Epithelial cell of prostate (primary cell): ENCODE results near the gene NFYC.

Experiments
- DNase-seq: peaks from one replicate; pipeline ENCODE4 v3.0.0-alpha.2; 2011; ENCODE audit warnings: low read depth, low spot score
- H3K27ac ChIP-seq: fragments of 450-650 bp; 2 replicates; pipeline ENCODE4 v1.5.1; 2017; ENCODE audit warnings: mild to moderate bottlenecking

NFYC gene

DNA sequence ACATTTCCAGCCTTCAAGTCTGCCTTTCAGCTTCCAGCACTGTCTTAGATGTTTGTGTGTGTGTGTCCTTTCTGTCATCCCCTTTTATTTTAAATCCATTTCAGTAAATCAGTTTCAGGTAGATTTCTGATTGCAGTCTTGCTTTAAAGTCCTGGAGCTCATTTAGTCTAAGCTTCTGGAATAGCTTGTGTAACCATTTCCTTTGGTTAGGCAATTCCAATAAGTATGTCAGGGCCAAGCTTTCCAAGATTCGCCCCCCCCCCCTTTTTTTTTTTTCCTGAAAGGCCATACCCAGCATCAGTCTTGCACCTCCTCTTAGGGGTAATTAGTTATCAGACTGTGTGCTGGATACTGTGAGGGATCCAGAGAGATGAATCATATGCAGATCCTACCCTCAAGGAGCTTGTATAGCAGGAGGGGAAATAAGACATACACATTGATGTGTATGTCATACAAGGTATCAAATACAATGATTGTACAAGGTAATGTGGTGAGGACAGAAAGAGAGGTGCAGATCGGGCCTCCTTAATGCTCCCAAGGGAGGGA lies 41.3 kb downstream of the NFYC start:
- no peak for DNase-seq
- no peak overlapping the region for H3K27ac ChIP-seq

DNA sequence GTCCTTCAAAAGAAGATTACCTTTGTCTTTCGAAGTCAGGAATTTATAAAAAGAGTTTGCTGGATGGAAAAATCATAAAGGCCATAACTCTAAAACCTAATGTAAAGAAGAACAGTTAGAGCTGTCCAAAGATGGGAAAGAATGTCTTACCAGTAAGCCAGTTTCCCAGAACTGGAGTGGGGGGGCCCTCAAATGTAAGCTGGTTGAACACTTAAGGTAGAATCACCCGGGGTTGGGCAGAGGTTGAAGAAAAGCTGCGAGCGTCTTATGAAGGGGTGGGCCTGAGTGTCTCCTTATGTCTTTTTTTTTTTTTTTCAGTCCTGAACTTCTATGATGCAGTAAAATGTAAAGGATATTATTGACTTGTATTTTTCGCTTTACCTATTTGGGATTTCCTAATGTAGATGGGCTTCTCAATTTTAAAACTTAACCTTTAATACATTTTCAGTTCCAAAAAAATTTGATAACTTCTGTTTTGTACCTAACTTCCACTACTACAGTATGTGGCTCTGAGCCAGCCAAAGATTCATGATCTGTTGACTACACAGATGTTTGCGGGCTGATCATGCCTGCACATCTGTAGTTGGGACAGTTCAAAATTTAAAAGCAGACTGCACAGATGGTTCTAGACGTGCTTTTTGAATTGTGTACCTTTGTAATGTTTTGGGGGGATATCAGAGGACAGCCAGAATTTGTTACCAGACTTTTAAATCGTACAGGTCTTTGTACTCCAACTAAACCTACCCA lies 43.6 kb downstream of the NFYC start:
- DNase-seq, result no peak
- peak overlapping the region; percentile 53 for H3K27ac ChIP-seq

DNA sequence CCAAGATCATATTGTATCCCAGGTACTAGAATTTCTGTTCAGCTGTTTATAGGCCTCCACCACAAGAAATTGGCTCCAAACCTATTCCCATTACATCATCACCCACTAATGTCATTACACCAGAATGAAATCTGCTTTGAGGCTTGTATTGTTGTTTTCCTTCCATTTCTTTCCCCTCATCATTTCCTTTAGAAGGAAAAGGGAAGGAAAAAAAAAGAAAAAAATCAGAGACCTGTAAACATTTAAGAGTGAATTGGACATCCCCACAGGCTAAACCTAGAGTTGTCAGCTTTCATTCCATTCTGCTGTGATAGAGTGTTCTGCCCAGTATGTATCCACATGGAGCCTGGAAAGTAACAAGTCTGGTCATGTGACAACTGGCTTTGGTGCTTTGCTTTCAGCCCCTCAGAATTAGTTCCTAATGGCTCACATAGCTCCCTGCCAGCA lies 44.6 kb downstream of the NFYC start:
- DNase-seq, result no peak
- H3K27ac ChIP-seq, result peak overlapping the region; percentile 53

DNA sequence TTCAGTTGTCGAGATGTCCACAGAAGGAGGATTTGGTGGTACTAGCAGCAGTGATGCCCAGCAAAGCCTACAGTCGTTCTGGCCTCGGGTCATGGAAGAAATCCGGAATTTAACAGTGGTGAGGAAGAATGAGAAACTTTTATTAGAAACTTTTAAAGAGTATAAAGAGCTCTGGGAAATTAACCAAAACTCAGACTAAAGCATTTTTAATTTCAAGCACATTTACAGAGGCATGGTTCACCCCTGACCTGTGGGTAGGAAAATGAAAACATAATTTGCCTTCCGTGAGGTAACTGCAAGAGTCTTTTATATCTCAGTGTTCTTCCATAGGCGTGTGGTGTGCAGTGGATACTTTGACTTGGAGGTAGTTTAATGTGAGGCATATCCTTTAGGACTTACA lies 47.3 kb downstream of the NFYC start:
- DNase-seq, result no peak
- no peak overlapping the region for H3K27ac ChIP-seq

DNA sequence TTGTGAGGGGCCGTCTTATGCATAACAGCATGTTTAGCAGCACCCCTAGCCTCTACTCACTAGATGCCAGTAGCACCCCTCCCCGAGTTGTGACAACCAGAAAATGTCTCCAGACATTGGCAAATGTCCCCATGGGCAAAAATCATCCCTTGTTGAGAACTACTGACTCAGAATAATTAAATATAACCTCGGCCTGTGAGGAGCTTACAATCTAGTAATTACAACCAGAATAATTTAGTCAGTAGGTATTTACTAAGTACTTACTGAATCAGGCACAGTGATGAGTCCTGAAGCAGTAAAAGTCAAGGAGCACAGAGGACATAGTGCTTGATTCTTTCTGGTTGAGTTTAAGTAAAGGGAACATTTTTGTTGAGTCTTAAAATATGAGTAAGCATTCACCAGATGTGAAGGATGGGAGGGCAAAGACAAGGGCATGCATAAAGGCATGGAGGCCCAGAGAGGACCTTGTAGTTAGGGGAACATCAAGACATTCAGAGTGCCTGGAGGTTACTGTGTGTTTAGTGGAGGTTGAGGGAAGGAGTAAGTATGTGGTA lies 48.0 kb downstream of the NFYC start:
- no peak for DNase-seq
- no peak overlapping the region for H3K27ac ChIP-seq

DNA sequence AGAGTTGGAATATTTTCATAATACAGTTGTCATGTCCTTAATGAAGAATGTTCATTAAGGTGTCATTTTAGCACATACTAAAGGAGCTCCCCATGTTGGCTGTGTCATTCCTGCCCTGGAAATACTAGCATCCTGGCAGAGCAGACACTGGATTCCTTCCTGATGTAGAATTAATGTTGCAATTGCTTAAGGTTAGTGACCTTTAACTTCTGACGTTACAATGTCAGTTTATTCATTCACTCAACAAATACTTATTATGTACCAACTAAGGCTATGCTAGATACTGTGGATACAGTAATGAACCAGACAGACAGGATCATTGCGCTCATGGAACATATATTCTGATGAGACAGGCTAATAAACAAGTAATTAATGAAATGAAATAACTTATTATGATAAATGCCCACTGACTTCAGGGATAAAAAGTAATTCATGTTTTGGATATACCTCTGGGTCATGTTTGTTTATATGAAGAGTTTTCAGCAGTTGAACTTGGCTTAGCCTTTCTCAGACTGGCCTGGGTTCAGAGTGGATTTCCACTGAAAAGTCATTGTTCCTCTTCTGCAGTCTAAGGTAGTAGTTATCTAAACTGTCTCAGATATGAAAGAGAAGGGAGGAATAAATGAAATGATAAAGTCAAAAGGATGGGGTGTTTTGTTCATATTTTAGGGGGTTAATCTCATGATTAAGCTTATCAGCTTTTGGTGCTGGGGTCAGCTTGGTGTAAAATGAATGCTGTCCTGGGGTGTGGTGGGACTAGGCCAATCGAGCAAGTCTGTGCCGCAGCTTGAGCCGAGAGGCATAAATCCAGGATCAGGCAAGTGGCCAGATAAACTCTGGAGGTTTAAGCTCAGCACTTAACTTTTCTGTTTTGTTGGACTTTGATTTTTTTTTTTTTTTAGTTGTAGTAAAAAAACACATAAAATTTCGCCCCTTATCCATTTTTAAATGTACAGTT lies 48.8 kb downstream of the NFYC start:
- H3K27ac ChIP-seq, result no peak overlapping the region
- no peak for DNase-seq

DNA sequence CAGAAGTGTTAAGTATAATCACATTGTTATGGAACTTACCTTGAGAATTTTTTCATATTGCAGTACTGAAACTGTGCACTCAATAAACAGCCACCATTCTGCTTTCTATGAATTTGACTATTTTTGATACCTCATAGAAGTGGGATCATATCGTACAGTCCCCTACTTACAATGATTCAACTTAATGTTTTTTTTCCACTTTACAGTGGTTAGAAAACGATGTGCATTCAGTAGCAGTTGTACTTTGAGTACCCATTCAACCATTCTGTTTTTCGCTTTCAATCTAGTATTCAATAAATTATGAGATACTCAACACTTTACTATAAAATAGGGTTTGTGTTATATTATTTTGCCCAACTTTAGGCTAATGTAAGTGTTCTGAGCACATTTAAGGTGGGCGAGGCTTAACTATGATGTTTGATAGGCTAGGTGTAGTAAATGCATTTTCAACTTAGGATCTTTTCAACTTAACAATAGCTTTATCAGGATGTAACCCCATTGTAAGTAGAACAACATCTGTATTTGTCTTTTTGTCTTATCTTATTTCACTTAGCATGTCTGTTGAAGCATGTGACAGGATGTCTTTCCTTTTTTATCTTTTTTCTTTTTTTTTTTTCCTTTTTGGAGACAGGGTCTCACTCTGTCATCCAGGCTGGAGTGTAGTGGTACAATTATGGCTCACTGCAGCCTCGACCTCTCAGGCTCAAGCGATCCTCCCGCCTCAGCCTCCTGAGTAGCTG lies 49.7 kb downstream of the NFYC start:
- no peak overlapping the region for H3K27ac ChIP-seq
- no peak for DNase-seq

DNA sequence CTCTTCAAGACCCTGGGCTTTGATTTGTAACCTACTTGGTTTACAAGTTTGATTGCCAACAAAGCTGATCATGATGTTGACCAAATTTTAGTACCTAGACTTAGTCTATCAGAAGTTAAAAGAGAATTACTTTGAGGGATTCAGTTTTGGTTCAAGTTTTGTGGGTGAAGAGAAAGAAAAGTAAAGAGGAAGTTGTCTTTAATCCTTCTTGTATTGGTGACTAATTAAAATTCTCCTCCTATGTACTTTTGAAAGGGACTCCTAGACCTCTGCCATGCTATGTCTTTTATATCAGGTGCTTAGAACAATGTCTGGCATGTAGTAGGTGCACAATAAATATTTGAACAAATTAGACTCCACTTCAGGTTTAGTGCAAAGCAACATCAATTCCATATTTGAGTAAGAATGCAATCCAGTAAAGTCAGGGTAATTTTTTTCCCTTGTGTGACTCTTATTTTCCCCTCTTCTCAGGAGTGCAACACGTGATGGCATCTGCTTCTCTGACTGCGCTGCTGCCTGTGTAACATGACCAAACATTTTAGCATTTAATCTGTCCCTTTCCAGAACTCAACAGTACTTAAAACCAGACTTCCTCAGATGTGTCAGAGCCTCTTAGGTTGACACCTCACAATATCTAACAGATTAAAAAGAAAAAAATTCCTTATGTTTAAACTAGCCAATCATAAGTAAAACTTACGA lies 51.0 kb downstream of the NFYC start:
- H3K27ac ChIP-seq, result no peak overlapping the region
- no peak for DNase-seq

DNA sequence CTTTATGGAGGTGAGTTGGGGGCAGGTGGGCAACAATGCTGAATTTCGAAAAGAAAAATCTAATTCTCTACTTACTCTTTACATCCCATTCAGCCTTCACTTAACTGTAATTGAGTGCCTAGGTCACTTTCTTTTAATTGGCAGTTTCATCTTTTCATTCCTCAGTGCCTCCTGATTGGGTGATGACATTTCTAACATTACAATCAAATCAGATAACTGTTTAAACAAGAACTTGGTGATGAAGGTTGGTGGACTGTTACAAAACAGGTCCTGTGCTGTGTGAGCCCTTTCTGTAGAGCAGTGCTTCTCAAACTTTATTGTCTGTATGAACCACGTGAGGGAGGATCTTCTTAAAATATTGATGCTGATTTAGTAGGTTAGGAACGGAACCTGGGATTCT lies 51.9 kb downstream of the NFYC start:
- H3K27ac ChIP-seq, result no peak overlapping the region
- DNase-seq, result no peak

DNA sequence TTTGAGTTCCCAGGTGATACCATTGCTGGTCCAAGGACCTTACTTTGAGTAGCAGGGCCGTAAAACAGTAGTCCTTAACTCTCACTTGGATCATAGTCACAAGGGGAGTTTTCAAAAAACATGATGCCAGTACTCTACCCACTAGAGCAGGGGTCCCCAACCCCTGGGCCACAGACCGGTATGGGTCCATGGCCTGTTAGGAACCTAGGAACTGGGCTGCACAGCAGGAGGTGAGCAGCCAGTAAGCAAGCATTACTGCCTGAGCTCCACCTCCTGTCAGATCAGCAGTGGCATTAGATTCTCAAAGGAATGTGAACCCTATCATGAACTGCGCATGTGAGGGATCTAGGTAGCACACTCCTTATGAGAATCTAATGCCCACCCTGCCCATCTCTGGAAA lies 52.4 kb downstream of the NFYC start:
- H3K27ac ChIP-seq, result no peak overlapping the region
- DNase-seq, result no peak

DNA sequence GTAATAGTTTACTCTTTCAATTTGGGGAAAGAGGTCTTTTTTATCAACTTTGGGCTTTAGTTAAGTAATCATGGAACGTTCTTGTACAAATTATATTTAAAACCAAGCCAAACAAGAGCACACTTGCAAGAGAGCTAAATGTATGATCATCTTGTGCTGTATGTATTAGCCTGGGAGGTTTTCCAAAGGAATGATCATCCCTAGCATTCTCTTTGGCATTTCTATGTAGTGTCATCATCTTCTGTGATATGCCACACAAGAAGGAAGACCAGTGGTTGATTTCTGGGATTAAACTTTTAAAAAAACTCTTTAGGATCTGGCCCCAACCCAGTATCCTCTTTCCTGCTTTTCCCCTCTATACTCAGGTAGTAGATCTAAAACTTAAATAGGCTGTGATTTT lies 53.7 kb downstream of the NFYC start:
- no peak for DNase-seq
- H3K27ac ChIP-seq, result no peak overlapping the region

DNA sequence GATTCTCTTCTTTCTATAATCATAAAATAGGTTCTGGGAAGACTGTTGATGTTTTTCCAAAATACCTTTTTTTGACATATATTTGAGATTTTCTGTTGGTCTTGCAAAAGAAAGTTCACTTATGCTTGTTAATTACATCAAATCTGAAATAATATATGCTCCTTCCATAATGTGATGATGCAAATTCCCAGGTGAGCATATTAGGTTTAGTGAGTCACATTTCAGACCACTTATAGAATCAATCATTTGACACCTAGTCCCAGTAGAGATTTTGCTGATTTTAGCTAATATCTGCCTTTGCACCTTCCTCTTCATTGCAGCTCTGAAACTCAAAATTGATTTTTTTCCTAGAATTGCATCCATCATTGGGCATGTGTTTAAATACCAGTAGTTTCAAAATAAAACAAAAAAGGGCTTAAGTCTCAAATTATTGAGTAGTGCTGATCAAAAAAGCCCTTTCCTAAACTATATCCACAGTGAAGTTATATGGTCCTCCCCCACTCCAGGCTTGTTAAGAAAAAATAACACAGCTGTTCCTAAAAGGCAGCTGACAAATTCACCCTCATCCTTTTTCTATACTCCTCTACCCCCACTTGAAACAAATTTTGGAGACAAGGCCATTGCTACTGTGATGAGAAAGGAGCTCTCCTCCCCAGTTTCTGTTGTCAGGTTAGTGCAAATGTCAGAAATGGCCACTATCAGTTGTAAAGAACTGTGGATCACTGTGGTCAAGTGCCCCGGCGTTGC lies 55.0 kb downstream of the NFYC start:
- H3K27ac ChIP-seq, result no peak overlapping the region
- DNase-seq, result no peak

DNA sequence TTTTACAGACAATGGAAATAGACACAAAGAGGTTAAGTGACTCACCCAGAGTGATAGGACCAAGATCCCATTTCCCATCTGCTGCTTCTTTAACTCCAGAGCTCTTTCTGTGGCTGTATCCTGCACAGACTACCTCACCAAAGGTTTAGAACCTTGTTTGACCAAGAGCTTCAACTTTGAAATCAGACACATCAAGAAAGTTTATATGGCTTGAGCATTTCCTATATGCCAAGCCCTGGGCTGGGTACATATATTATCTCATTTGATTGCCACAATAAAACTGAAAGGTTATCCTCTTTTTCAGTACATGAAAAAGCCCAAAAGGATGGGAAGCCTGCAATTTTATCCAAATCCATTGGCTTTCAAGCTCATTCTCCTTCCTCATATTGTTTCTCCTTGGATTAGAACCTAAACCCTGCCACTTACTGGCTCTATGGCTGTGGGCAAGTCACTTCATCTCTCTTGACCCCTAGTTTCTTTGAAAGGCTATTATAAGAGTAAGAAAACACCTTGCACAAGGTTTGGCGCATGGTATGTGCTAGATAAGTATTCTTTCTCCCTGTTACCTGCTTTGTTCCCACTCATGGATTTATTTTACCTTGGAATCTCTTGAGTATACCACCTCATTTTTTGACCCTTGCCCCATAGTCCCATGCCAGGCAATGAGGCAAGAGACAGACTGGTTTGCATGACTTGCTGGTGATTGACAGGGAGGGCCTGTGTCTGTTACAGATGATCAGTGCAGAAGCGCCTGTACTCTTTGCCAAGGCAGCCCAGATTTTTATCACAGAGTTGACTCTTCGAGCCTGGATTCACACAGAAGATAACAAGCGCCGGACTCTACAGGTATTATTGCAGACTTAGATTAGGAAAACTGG lies 57.6 kb downstream of the NFYC start:
- no peak overlapping the region for H3K27ac ChIP-seq
- DNase-seq, result no peak

DNA sequence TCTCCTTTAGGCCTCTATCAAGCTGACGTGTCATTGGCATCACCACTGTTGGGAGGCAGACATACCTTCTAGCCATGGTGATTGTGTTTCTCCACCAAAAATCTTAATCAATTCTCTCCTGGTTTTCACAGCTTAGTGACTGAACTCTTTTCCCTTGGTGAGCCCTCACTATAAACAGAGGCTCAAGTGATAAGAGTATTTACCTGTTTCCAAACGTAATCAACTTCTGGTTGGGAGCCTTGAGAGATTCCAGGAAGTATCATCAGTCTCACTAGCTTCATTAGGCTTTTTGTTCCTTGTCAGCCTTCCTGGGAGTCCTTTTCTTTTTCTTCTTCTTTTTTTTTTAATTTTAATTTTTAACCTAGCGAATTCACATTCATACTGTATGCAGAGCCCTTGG lies 58.3 kb downstream of the NFYC start:
- DNase-seq, result no peak
- peak overlapping the region; percentile 7 for H3K27ac ChIP-seq

DNA sequence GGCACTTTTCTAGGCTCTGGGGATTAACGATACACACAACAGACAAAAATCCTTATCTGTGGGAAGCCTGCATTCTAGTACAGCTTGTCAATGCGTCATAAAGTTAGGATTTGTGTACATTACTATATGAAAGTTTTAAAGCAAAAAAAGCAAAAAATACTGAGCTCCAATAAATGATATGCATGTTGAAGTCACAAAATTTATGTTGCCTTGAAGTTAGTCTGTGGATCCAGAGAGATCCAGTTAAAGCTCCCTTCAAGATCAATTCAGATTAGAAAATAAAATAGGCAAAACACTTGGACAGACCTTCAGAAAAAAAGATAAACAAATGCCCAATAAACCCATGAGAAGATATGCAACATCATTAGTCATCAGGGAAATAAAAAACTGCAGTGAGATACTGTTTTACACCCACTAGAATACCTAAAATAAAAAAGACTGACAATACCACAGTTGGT lies 59.0 kb downstream of the NFYC start:
- DNase-seq, result no peak

DNA sequence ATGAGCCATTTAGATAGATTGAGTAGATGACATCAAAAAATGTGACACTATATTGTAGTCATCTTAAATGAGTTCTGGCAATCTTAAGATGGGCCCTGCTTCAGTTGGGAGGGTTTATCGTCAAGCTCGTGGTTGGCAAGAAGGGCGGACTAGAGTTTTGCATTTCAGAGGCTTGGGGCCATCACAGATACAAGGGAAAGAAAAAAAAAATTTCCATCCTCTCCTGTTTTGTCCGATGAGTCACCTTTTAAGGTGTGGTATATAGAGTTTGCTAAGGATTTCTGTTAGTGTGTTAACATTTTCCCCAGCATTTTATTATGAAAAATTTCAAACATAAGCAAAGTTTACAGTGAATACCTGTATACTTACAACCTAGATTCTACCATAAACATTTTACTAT lies 60.3 kb downstream of the NFYC start:
- no peak overlapping the region for H3K27ac ChIP-seq
- DNase-seq, result no peak

More for the DNA sequence above, 59.0 kb downstream of the NFYC start:
- peak overlapping the region; percentile 7 for H3K27ac ChIP-seq

DNA sequence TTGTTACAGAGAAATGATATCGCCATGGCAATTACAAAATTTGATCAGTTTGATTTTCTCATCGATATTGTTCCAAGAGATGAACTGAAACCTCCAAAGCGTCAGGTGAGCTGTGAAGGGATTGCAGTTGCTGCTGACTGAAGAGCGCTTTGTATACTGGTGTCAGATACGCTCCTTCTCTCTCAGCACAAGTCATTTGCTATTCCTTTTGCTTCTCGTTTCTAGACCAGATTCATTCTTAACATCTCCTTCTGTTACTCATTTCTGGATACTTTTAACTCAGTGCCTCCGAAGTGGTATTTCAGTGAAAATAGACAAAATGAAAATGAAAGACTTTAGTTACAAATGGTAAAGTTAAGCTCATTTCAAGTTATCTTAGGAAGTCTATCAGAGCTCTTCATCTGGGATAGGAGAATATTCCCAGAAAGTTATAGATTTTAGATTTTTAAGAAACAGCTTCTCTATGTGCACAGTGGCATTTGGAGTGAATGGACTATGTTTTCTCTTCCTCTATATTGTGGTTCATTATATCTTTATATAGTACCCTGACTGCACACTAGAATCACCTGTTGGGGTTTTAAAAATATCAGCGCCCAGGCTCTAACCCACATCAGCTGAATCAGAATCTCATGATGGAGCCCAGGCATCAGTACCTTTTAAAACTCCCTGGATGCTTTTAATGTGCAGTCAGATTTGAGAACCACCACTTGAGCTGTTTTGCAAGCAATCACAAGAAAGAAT lies 61.8 kb downstream of the NFYC start:
- no peak overlapping the region for H3K27ac ChIP-seq
- no peak for DNase-seq
